ENCODE data around the gene TXLNB.

The TXLNB gene

DNA sequence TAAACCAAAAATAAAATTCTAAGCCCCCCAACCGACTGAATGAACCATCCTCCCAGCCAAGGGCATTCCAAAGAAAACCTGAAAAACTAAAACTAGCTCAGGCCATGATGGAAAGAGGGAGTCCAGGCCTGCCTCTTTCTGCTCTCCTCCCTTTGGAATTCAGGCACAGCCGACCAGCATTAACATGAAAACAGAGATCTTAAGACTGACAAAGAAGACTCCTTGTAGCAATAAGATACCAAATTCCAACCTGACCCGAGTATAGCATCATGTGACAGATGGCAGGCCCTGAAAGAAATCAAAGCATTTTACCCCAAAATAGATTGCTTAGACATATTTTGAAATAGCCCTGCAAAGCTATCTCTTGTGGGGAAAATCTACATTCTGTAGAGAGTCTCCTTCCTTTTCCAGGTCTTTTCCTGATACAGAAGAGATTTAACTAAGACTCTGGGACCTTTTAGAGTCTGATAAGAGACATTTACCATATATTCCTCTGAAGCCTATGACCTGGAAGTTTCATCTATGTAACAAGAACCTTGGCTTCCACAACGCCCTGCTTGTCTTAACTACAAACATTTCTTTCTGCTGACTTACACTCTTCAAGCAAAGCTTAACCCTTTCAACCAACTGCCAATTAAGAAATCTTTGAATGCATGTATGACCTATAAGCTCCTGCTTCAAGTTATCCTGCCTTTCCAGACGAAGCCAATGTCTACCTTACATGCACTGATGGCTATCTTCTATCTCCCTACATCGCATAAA lies 22.2 kb upstream of the TXLNB start:
- CTCF ChIA-PET = interaction anchor here (1.0 kb wide), 1 partner anchor 94 kb away, joined by 3 read pairs; no protein-coding TSS in a partner anchor
- TF ChIP-seq, protein P1, sequence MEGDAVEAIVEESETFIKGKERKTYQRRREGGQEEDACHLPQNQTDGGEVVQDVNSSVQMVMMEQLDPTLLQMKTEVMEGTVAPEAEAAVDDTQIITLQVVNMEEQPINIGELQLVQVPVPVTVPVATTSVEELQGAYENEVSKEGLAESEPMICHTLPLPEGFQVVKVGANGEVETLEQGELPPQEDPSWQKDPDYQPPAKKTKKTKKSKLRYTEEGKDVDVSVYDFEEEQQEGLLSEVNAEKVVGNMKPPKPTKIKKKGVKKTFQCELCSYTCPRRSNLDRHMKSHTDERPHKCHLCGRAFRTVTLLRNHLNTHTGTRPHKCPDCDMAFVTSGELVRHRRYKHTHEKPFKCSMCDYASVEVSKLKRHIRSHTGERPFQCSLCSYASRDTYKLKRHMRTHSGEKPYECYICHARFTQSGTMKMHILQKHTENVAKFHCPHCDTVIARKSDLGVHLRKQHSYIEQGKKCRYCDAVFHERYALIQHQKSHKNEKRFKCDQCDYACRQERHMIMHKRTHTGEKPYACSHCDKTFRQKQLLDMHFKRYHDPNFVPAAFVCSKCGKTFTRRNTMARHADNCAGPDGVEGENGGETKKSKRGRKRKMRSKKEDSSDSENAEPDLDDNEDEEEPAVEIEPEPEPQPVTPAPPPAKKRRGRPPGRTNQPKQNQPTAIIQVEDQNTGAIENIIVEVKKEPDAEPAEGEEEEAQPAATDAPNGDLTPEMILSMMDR (IDR thresholded peaks at IDR 0.05; ENCODE audit: insufficient read depth, low read length, missing control alignments) = no peak
- DNase-seq (ENCODE audit: low read depth, low spot score) = no peak
- no peak overlapping the region for H3K4me3 ChIP-seq (ENCODE audit: low read depth, low read length)
- POLR2A ChIA-PET = no interaction called here

DNA sequence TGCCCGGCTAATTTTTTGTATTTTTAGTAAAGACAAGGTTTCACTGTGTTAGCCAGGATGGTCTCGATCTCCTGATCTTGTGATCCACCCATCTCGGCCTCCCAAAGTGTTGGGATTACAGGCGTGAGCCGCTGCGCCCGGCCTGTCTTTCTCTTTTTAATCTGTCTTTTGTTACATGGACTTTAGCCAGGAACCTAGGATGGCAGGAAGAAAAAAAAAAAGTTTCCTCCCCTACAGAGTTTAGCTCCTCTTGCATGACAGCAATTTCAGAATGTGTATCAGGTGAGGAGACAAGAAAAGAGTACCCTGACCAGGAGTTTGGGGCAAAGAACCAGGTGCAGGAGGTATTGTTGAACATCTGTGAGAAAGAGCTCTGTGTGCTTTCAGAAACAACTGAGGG lies 21.4 kb upstream of the TXLNB start:
- DNase-seq (ENCODE audit: low read depth, low spot score) = no peak
- CTCF ChIA-PET = interaction anchor here (1.0 kb wide), 1 partner anchor 94 kb away, joined by 3 read pairs; no protein-coding TSS in a partner anchor
- POLR2A ChIA-PET = no interaction called here
- H3K4me3 ChIP-seq (ENCODE audit: low read depth, low read length) = no peak overlapping the region
- TF ChIP-seq, protein P1 (IDR thresholded peaks at IDR 0.05; ENCODE audit: insufficient read depth, low read length, missing control alignments) = no peak

DNA sequence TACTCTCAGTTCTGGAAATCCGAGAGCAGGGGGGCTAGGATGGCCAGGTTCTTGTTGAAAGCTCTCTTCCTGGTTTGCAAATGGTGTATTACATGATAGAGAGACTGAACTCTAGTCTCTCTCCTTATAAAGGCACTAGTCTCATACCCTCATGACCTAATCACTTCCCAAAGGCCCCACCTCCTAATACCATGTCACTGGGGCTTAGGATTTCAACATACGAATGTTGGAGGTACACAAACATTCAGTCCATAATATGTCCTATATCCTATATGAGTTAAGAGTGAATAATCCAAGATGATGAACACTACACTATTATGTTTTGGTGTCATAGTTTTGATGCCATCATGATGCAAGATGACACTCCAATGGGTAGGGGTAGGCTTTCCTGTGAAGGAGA lies 20.0 kb upstream of the TXLNB start:
- no peak for DNase-seq (ENCODE audit: low read depth, low spot score)
- CTCF ChIA-PET = no interaction called here
- no peak overlapping the region for H3K4me3 ChIP-seq (ENCODE audit: low read depth, low read length)
- TF ChIP-seq, protein P1 (IDR thresholded peaks at IDR 0.05; ENCODE audit: insufficient read depth, low read length, missing control alignments) = no peak
- POLR2A ChIA-PET = no interaction called here

DNA sequence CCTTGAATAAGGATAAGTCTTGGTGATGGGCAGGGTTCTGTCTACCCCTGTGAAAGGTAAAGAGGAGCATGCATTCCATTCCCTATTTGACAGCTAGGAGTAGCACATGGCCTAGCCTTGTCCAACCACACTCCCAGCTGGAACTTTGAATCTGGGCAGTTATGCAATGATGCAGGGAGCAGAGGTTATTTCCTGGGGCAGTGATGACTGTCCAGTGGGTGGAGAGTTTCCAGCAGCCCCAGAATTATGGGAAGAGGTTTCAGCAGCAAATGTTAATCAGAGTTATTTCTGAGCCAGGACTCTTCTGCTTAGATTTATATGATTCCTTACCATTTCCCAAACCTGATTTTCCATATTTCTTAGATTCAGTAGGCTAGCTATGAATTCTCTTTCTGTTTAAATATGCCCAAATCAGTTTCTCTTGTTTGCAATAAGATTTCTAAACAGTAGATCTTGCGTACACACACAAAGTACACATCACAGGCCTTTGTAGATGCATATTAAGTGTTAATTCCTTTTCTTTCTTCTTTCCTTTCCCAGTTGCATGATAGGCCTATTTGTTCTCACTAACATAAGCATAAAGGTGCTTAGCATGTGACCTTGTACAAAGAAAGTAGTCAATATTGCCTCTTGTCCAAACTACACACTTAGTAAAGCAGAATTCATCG lies 17.3 kb upstream of the TXLNB start:
- TF ChIP-seq, protein P1 (IDR thresholded peaks at IDR 0.05; ENCODE audit: insufficient read depth, low read length, missing control alignments) = no peak
- ChIA-PET CTCF (interaction anchor here (0.6 kb wide), 1 partner anchor 339 kb away, joined by 3 read pairs; no protein-coding TSS in a partner anchor), POLR2A (no interaction called here)
- no peak overlapping the region for H3K4me3 ChIP-seq (ENCODE audit: low read depth, low read length)
- no peak for DNase-seq (ENCODE audit: low read depth, low spot score)

DNA sequence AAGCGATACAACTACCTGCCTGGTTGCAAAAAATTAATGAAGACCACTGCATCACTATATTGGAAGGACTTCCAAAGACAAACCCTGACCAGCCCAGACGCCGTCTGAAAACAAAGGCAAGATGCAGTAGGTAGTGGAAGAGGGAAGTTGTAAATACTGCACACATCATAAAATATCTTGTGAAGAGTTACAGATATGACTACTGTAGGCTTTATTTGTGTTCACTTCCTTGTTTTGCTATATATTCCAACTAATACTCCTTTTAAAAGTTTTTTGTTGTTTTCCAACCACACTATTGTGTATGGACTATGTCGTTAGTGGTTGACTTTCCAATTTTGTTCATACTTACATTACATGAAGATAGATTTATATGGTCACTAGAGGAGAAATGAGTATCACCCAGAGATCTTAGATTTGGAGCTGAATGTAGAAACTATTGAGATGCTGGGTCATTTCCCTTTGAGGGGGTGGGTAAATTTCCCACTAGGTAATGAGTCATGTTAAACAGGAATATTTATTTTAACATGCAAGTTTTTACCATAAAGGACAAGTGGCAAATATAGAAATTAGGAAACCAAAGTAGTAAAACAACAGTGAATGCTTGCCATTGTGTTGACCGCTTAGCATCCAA lies 16.6 kb upstream of the TXLNB start:
- TF ChIP-seq, protein P1 (IDR thresholded peaks at IDR 0.05; ENCODE audit: insufficient read depth, low read length, missing control alignments) = no peak
- ChIA-PET POLR2A (no interaction called here), CTCF (no interaction called here)
- DNase-seq (ENCODE audit: low read depth, low spot score) = no peak
- no peak overlapping the region for H3K4me3 ChIP-seq (ENCODE audit: low read depth, low read length)

All from AG04449 (cell line).